Glutamatergic neuron (in vitro differentiated cells): ENCODE measurements around the gene ST13. TPM values are rescaled to one million over a fixed set of nuclear protein-coding genes. Genes with fewer than 3 reads are reported as not detected.

Experiments
- DNase-seq: peaks from one replicate; pipeline ENCODE4 v3.0.0; 2022
- H3K27ac Mint-ChIP-seq: one replicate; pipeline ENCODE4 v1.8.0; 2020; ENCODE audit warnings: mild to moderate bottlenecking, mixed read lengths, inconsistent platforms; ENCODE audit not compliant: unreplicated experiment
- H3K27me3 Mint-ChIP-seq: one replicate; pipeline ENCODE4 v1.8.0; 2020; ENCODE audit warnings: mild to moderate bottlenecking, moderate library complexity, mixed read lengths, inconsistent platforms; ENCODE audit not compliant: unreplicated experiment
- H3K36me3 Mint-ChIP-seq: one replicate; pipeline ENCODE4 v1.8.0; 2020; ENCODE audit warnings: mild to moderate bottlenecking, mixed read lengths, inconsistent platforms; ENCODE audit not compliant: unreplicated experiment
- H3K4me1 Mint-ChIP-seq: one replicate; pipeline ENCODE4 v1.8.0; 2020; ENCODE audit warnings: mild to moderate bottlenecking, low read depth, mixed read lengths, inconsistent platforms; ENCODE audit not compliant: unreplicated experiment
- H3K4me3 Mint-ChIP-seq: one replicate; pipeline ENCODE4 v1.8.0; 2020; ENCODE audit warnings: mild to moderate bottlenecking, mixed read lengths, inconsistent platforms; ENCODE audit not compliant: unreplicated experiment
- H3K9me3 Mint-ChIP-seq: one replicate; pipeline ENCODE4 v1.8.0; 2020; ENCODE audit warnings: mild to moderate bottlenecking, moderate library complexity, mixed read lengths, inconsistent platforms; ENCODE audit not compliant: unreplicated experiment
- CTCF ChIP-seq: fragments of 200-600 bp; sonication (generic); IDR thresholded peaks from one replicate; pipeline ENCODE4 v1.5.0; 2021; ENCODE audit not compliant: partially characterized antibody, unreplicated experiment
- total RNA-seq: library from RNA; stranded (reverse); fragmentation: NEBNext Ultra II Directional; extraction: Animal tissue kit (Norgen Biotek cat#: 25700); gene quantifications from one replicate; pipeline ENCODE4 v1.2.1, GENCODE V29; 2021; ENCODE audit not compliant: unreplicated experiment

ST13 gene
- total RNA-seq, 1 donor from 2014 or later: 196 TPM

GRCh38 chr22:40805699-40806203, 50.7 kb downstream of the ST13 start:
- no peaks in the 10 kb centered on the region for H3K36me3 Mint-ChIP-seq
- H3K27ac Mint-ChIP-seq: no peak overlapping the region
- H3K4me1 Mint-ChIP-seq: peaks cover 1% of the 10 kb centered on the region
- H3K9me3 Mint-ChIP-seq: no peaks in the 10 kb centered on the region
- H3K4me3 Mint-ChIP-seq: no peak overlapping the region
- TF ChIP-seq CTCF: no peak
- H3K27me3 Mint-ChIP-seq: no peaks in the 10 kb centered on the region
- no peak for DNase-seq

GRCh38 chr22:40805239-40805638, 51.2 kb downstream of the ST13 start:
- Mint-ChIP-seq H3K27ac (no peak overlapping the region), H3K4me1 (peaks cover 1% of the 10 kb centered on the region), H3K4me3 (no peak overlapping the region), H3K9me3 (no peaks in the 10 kb centered on the region), H3K27me3 (no peaks in the 10 kb centered on the region), H3K36me3 (no peaks in the 10 kb centered on the region)
- TF ChIP-seq CTCF: no peak
- no peak for DNase-seq

GRCh38 chr22:40803321-40803720, 53.1 kb downstream of the ST13 start:
- DNase-seq: no peak
- H3K4me1 Mint-ChIP-seq: peaks cover 1% of the 10 kb centered on the region
- H3K27me3 Mint-ChIP-seq: no peaks in the 10 kb centered on the region
- no peak for TF ChIP-seq CTCF
- H3K9me3 Mint-ChIP-seq: no peaks in the 10 kb centered on the region
- no peaks in the 10 kb centered on the region for H3K36me3 Mint-ChIP-seq
- no peak overlapping the region for H3K27ac Mint-ChIP-seq
- H3K4me3 Mint-ChIP-seq: no peak overlapping the region

- no peak for DNase-seq
- no peaks in the 10 kb centered on the region for H3K27me3 Mint-ChIP-seq
- H3K4me3 Mint-ChIP-seq: no peak overlapping the region
- no peaks in the 10 kb centered on the region for H3K36me3 Mint-ChIP-seq
- no peaks in the 10 kb centered on the region for H3K4me1 Mint-ChIP-seq
- H3K9me3 Mint-ChIP-seq: no peaks in the 10 kb centered on the region
- no peak for TF ChIP-seq CTCF
- no peak overlapping the region for H3K27ac Mint-ChIP-seq
These were observed 57.4 kb downstream of the ST13 start for GRCh38 chr22:40799008-40799407.

- TF ChIP-seq CTCF: no peak
- no peaks in the 10 kb centered on the region for H3K4me1 Mint-ChIP-seq
- no peaks in the 10 kb centered on the region for H3K27me3 Mint-ChIP-seq
- no peak for DNase-seq
- H3K27ac Mint-ChIP-seq: no peak overlapping the region
- H3K4me3 Mint-ChIP-seq: no peak overlapping the region
- no peaks in the 10 kb centered on the region for H3K9me3 Mint-ChIP-seq
- no peaks in the 10 kb centered on the region for H3K36me3 Mint-ChIP-seq
These were observed 59.0 kb downstream of the ST13 start for GRCh38 chr22:40797427-40797826.
